Activated CD8-positive, alpha-beta memory T cell treated with anti-CD3 and anti-CD28 coated beads, Interleukin-2, amount 10 ng/mL, durations not matched to agents 7 days and 5 days (primary cell): Measurements from ENCODE around the gene GDPD3. TPM values are rescaled to one million over a fixed set of nuclear protein-coding genes. Genes with fewer than 3 reads are reported as not detected.

ENCODE experiments used
- ATAC-seq: fragments of 150-1000 bp; cut with Tn5 transposase; one replicate; pipeline ENCODE4 v1.10.0; 2021; ENCODE audit warnings: moderate library complexity
- CTCF ChIA-PET: fragments of 350-600 bp; sonication (Branson Sonifier 250); formaldehyde crosslinking; loops from one replicate; lab custom pipeline; 2021; ENCODE audit warnings: antibody characterized with exemption; lab: Charles Lee
- DNase-seq: peaks from one replicate; pipeline ENCODE4 v3.0.0-alpha.2; 2020
- H3K27ac Mint-ChIP-seq: one replicate; pipeline ENCODE4 v1.8.0; 2021; ENCODE audit warnings: mild to moderate bottlenecking, mixed read lengths
- H3K27me3 Mint-ChIP-seq: one replicate; pipeline ENCODE4 v1.8.0; 2021; ENCODE audit warnings: mixed read lengths
- H3K36me3 Mint-ChIP-seq: one replicate; pipeline ENCODE4 v1.8.0; 2021; ENCODE audit warnings: mild to moderate bottlenecking, mixed read lengths
- H3K4me1 Mint-ChIP-seq: one replicate; pipeline ENCODE4 v1.8.0; 2021; ENCODE audit warnings: mixed read lengths
- H3K4me3 Mint-ChIP-seq: one replicate; pipeline ENCODE4 v1.8.0; 2021; ENCODE audit warnings: mild to moderate bottlenecking, moderate library complexity, mixed read lengths
- H3K9me3 Mint-ChIP-seq: one replicate; pipeline ENCODE4 v1.8.0; 2022; ENCODE audit warnings: low read depth, mixed read lengths
- total RNA-seq, 2 experiments: library from RNA; stranded (reverse); gene quantifications; one replicate each; pipeline ENCODE4 v1.2.3, GENCODE V29; 2021

Gene GDPD3, protein sequence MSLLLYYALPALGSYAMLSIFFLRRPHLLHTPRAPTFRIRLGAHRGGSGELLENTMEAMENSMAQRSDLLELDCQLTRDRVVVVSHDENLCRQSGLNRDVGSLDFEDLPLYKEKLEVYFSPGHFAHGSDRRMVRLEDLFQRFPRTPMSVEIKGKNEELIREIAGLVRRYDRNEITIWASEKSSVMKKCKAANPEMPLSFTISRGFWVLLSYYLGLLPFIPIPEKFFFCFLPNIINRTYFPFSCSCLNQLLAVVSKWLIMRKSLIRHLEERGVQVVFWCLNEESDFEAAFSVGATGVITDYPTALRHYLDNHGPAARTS
- 10 to 100 TPM in 1 of 2 experiments, 1 to 10 TPM in 1; 8.1 to 19.5 TPM for total RNA-seq

DNA sequence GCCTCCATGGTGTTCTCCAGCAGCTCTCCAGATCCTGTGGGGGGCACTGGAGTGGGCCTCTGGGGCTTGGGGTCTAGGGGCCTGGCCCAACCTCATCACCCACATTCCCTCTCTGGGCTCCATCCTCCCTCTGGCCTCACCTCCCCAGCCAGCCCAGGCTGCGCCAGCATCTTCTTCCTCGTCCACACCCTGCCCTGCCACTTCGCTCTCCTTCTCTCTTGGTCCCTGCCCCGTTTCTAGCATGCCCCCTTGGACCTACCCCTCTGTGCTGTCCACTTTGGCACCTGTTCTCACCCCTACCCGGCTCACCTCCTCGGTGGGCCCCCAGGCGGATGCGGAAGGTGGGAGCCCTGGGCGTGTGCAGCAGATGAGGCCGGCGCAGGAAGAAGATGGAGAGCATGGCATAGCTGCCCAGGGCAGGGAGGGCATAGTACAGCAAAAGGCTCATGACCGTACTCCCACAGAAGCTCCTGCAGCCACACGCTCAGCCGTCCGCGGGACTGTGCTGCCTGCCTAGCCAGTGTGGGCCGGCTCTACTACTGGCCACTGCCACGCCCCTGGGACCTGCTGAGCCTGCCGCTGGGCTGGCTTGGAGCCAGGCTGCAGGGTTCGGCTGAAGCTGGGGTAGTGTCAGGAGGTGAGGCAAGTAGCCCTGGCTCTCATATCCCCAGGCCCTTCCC is at the start of gene GDPD3:
Gene GDPD3, minus strand, starts transcription at position 507 of the 680 bp plus-strand sequence. Its CDS starts 59 bp downstream, at position 448.
- H3K27ac Mint-ChIP-seq, result no peak within 1 kb of the TSS
- H3K27me3 Mint-ChIP-seq, result no peaks in the 10 kb centered on the region
- H3K4me1 Mint-ChIP-seq, result peaks cover 11% of the 10 kb centered on the region
- ATAC-seq (peak; percentile 21), DNase-seq (no peak)
- H3K4me3 Mint-ChIP-seq, result no peak within 1 kb of the TSS
- no peaks in the 10 kb centered on the region for H3K9me3 Mint-ChIP-seq
- peaks cover 2% of the 10 kb centered on the region for H3K36me3 Mint-ChIP-seq
- CTCF ChIA-PET, result interaction anchor here (1.0 to 4.9 kb wide), 19 partner anchors 7 to 515 kb away, joined by 3 to 44 read pairs (median 6); partner anchors contain the start of genes DCTPP1, MAPK3 and TBX6

DNA sequence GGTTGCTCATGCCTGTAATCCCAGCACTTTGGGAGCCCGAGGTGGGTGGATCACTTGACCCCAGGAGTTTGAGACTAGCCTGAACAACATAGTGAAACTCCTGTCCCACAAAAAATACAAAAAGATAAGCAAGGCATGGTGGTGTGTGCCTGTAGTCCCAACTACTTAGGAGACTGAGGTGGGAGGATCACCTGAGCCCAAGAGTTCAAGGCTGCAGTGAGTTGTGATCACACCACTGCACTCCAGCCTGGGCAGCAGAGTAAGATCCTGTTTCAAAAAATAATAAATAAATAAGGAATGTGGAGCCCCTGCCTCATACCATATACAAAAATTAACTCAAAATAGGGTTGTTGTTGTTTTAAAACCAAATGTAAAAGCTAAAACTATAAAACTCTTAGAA is 43.9 kb upstream of the GDPD3 start:
- H3K4me1 Mint-ChIP-seq, result peaks cover under 1% of the 10 kb centered on the region
- ATAC-seq (no peak), DNase-seq (no peak)
- CTCF ChIA-PET, result interaction anchor here (1.4 kb wide), 1 partner anchor 14 kb away, joined by 5 read pairs; no protein-coding TSS in a partner anchor
- no peaks in the 10 kb centered on the region for H3K27me3 Mint-ChIP-seq
- no peaks in the 10 kb centered on the region for H3K9me3 Mint-ChIP-seq
- no peak overlapping the region for H3K4me3 Mint-ChIP-seq
- no peak overlapping the region for H3K27ac Mint-ChIP-seq
- no peaks in the 10 kb centered on the region for H3K36me3 Mint-ChIP-seq

DNA sequence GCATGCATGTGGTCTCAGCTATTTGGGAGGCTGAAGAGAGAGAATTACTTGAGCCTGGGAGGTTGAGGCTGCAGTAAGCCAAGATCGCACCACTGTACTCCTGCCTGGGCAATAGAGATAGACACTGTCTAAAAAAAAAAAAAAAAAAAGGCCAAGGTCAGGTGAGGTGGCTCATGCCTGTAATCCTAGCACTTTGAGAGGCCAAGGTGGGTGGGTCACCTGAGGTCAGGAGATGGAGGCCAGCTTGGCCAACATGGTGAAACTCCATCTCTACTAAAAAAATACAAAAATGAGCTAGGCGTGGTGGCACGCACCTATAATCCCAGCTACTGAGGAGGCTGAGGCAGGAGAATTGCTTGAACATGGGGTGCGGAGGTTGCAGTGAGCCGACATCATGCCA is 41.9 kb upstream of the GDPD3 start:
- no peak overlapping the region for H3K4me3 Mint-ChIP-seq
- ATAC-seq (no peak), DNase-seq (no peak)
- no peaks in the 10 kb centered on the region for H3K4me1 Mint-ChIP-seq
- H3K36me3 Mint-ChIP-seq, result peaks cover 3% of the 10 kb centered on the region
- no peaks in the 10 kb centered on the region for H3K27me3 Mint-ChIP-seq
- no peak overlapping the region for H3K27ac Mint-ChIP-seq
- H3K9me3 Mint-ChIP-seq, result no peaks in the 10 kb centered on the region
- CTCF ChIA-PET, result interaction anchor here (0.7 to 1.3 kb wide), 5 partner anchors 12 to 429 kb away, joined by 3 to 6 read pairs (median 3); partner anchors contain the start of gene GDPD3

DNA sequence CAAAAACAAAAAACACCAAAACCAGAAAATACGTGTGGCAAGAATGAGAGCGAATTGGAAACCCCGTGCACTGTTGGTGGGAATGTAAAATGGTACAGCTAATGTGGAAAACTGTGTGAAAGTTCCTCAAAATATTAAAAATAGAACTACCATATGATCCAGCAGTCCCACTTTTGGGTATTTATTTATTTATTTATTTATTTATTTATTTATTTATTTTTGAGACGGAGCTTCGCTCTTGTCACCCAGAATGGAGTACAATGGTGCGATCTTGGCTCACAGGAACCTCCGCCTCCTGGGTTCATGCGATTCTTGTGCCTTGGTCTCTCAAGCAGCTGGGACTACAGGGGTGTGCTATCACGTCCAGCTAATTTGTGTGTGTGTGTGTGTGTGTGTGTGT is 39.2 kb upstream of the GDPD3 start:
- H3K27ac Mint-ChIP-seq, result no peak overlapping the region
- H3K4me1 Mint-ChIP-seq, result no peaks in the 10 kb centered on the region
- DNase-seq (no peak), ATAC-seq (no peak)
- CTCF ChIA-PET, result interaction anchor here (1.0 to 2.9 kb wide), 2 partner anchors 9 to 15 kb away, joined by 3 to 10 read pairs; no protein-coding TSS in a partner anchor
- peaks cover 6% of the 10 kb centered on the region for H3K9me3 Mint-ChIP-seq
- peaks cover 15% of the 10 kb centered on the region for H3K36me3 Mint-ChIP-seq
- no peaks in the 10 kb centered on the region for H3K27me3 Mint-ChIP-seq
- H3K4me3 Mint-ChIP-seq, result no peak overlapping the region

DNA sequence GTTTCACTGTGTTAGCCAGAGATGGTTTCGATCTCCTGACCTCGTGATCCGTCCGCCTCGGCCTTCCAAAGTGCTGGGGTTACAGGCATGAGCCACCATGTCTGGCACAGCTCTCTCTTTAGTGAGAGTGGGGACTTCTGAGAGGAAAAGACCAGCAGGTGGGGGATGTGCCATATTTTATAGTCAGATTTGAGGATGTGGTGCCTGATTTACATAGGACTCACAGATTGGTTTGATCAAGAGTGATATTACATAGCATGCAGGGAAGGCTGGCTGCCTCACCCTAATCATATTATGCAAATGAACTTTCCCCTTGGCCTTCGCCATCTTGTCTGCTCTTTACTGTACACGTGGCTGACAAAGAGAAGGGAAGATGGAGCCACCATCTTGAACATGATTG is 37.8 kb upstream of the GDPD3 start:
- H3K4me3 Mint-ChIP-seq, result no peak overlapping the region
- H3K4me1 Mint-ChIP-seq, result no peaks in the 10 kb centered on the region
- no peak for DNase-seq
- peaks cover 15% of the 10 kb centered on the region for H3K36me3 Mint-ChIP-seq
- H3K9me3 Mint-ChIP-seq, result peaks cover 6% of the 10 kb centered on the region
- no peak overlapping the region for H3K27ac Mint-ChIP-seq
- H3K27me3 Mint-ChIP-seq, result no peaks in the 10 kb centered on the region
- ATAC-seq, result no peak
- CTCF ChIA-PET, result interaction anchor here (2.9 kb wide), 1 partner anchor 8 kb away, joined by 10 read pairs; no protein-coding TSS in a partner anchor

DNA sequence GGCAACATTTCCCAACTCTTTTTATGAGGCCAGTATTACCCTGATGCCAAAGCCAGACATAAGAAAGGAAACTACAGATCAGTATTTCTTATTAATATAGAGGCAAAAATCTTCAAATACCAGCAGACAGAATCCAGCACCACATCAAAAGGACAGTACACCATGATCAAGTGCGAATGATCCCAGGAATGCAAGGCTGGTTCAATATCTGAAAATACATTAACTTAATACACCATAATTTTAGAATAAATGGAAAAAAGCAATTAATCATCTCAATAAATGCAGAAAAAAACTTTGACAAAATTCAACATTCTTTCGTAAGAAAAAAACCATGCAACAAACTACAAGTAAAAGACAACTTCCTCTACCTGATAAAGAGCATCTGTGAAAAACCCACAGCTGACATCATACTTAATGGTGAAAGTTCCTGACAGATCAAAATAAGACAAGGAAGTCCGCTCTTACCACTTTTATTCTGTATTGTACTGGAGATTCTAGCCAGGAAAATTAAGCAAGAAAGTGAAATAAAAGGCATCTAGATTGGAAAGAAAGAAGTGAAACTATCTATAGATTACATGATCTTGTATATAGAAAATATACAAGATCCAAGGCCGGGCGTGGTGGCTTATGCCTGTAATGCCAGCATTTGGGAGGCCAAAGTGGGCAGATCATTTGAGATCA is 36.1 kb upstream of the GDPD3 start:
- no peaks in the 10 kb centered on the region for H3K27me3 Mint-ChIP-seq
- peaks cover 15% of the 10 kb centered on the region for H3K36me3 Mint-ChIP-seq
- no peak overlapping the region for H3K4me3 Mint-ChIP-seq
- ATAC-seq (no peak), DNase-seq (no peak)
- no peak overlapping the region for H3K27ac Mint-ChIP-seq
- peaks cover 6% of the 10 kb centered on the region for H3K9me3 Mint-ChIP-seq
- CTCF ChIA-PET, result no interaction called here
- peaks cover 4% of the 10 kb centered on the region for H3K4me1 Mint-ChIP-seq

DNA sequence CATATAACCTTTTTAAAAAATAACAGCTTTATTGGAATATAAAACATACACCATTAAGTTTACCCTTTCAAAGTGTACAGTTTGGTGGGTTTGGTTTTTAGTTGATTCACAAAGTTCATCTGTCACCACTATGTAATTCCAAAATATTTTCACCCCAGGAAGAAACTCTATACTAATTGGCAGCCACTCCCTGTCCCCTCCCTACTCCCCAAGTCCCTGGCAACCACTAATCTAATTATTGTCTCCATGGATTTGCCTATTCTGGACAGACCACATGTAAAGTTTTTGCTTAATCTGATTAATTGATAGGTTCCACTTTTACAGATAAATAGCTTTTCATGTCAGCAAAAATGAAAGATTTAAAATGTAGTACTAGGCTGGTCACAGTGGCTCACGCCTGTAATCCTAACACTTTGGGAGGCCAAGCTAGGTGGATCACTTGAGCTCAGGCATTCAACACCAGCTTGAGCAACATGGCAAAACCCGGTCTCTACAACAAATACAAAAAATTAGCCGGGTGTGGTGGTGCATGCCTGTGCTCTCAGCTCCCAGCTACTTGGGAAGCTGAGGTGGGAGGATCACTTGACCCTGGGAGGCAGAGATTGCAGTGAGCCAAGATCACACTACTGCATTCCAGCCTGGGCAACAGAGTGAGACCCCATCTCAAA is 34.6 kb upstream of the GDPD3 start:
- peaks cover 10% of the 10 kb centered on the region for H3K4me1 Mint-ChIP-seq
- H3K27me3 Mint-ChIP-seq, result no peaks in the 10 kb centered on the region
- ATAC-seq (no peak), DNase-seq (no peak)
- CTCF ChIA-PET, result interaction anchor here (1.0 to 1.7 kb wide), 3 partner anchors 16 to 36 kb away, joined by 3 to 6 read pairs (median 3); partner anchors contain the start of gene MAPK3
- H3K9me3 Mint-ChIP-seq, result peaks cover 6% of the 10 kb centered on the region
- H3K27ac Mint-ChIP-seq, result peak overlapping the region; percentile 5
- no peak overlapping the region for H3K4me3 Mint-ChIP-seq
- H3K36me3 Mint-ChIP-seq, result peaks cover 15% of the 10 kb centered on the region

DNA sequence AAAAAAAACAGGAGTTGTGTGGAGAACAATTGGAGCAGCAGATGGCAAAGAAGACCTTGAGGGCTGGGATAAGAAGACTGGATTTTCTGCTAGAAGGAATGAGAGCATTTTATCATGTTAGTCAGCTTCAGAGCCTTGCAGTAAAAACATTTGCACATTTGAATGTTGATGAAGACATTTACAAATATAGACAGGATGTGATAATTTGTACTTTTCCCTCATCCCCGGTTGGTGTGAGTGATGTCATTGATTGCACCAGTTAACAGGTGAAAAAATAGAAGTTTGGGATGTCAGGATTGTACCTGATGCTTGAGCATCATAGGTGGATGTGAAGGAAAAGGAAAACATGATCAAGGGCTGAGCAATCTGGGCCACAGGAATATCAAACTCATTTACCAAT is 32.3 kb upstream of the GDPD3 start:
- H3K9me3 Mint-ChIP-seq, result peaks cover 6% of the 10 kb centered on the region
- ATAC-seq, result no peak
- peaks cover 21% of the 10 kb centered on the region for H3K4me1 Mint-ChIP-seq
- peaks cover 12% of the 10 kb centered on the region for H3K36me3 Mint-ChIP-seq
- CTCF ChIA-PET, result no interaction called here
- H3K27ac Mint-ChIP-seq, result no peak overlapping the region
- H3K27me3 Mint-ChIP-seq, result no peaks in the 10 kb centered on the region
- no peak for DNase-seq
- H3K4me3 Mint-ChIP-seq, result no peak overlapping the region

DNA sequence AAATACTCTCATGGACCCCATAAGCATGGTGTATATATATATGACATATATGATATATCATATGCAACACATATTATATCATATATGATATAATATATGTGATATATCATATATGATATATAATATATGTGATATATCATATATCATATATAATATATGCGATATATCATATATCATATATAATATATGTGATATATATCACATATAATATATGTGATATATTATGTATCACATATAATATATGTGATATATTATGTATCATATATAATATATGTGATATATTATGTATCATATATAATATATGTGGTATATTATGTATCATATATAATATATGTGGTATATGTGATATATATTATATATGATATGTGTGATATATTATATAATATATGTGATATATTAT is 31.6 kb upstream of the GDPD3 start:
- no peak overlapping the region for H3K27ac Mint-ChIP-seq
- H3K27me3 Mint-ChIP-seq, result no peaks in the 10 kb centered on the region
- peaks cover 6% of the 10 kb centered on the region for H3K9me3 Mint-ChIP-seq
- no peak overlapping the region for H3K4me3 Mint-ChIP-seq
- DNase-seq (no peak), ATAC-seq (no peak)
- peaks cover 10% of the 10 kb centered on the region for H3K36me3 Mint-ChIP-seq
- H3K4me1 Mint-ChIP-seq, result peaks cover 24% of the 10 kb centered on the region
- CTCF ChIA-PET, result no interaction called here

DNA sequence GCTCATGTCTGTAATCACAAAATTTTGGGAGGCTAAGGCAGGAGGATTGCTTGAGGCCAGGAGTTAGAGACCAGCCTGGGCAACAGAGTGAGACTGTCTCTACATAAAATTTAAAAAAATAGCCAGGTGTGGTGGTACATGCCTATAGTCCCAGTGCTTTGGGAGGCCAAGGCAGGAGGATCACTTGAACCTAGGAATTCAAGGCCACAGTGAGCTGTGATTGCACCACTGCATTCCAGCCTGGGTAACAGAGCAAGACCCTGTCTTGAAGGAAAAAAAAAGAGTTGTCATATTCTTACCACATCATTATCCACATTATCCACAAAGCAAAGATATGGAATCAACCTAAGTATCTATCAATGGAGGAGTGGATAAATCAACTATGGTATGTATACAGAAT is 30.7 kb upstream of the GDPD3 start:
- Mint-ChIP-seq H3K36me3 (peaks cover 7% of the 10 kb centered on the region), H3K9me3 (peaks cover 3% of the 10 kb centered on the region), H3K4me3 (no peak overlapping the region), H3K27me3 (no peaks in the 10 kb centered on the region), H3K27ac (no peak overlapping the region), H3K4me1 (peaks cover 31% of the 10 kb centered on the region)
- no peak for DNase-seq
- no peak for ATAC-seq
- CTCF ChIA-PET, result interaction anchor here (1.0 to 2.6 kb wide), 7 partner anchors 8 to 257 kb away, joined by 3 to 24 read pairs (median 7); partner anchors contain the start of genes GDPD3, SEPTIN1 and TBX6

DNA sequence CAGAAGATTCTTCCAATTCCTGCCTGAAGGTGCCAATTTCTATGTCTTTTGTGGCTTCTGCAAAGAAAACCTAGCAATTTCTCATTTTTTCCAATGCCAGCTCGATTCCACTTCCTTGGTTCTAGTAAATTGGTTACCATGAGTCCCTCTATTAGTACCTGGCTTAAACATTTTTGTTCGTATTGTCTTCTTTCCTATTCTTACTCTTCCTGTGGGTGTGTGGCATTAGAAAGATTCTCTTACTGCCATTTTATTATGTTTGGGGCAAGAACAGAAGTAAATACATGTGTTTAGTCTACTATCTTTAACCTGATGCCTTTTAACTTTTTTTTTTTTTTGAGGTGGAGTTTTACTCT is 30.0 kb upstream of the GDPD3 start:
- peak overlapping the region; percentile 47 for H3K27ac Mint-ChIP-seq
- H3K27me3 Mint-ChIP-seq, result no peaks in the 10 kb centered on the region
- ATAC-seq (peak; percentile 57), DNase-seq (no peak)
- H3K4me3 Mint-ChIP-seq, result no peak overlapping the region
- H3K36me3 Mint-ChIP-seq, result peaks cover 5% of the 10 kb centered on the region
- peaks cover 3% of the 10 kb centered on the region for H3K9me3 Mint-ChIP-seq
- CTCF ChIA-PET, result interaction anchor here (0.6 to 2.6 kb wide), 38 partner anchors 9 to 655 kb away, joined by 3 to 35 read pairs (median 5); partner anchors contain the start of genes CORO1A, DCTPP1, GDPD3 and MAPK3
- peaks cover 31% of the 10 kb centered on the region for H3K4me1 Mint-ChIP-seq

DNA sequence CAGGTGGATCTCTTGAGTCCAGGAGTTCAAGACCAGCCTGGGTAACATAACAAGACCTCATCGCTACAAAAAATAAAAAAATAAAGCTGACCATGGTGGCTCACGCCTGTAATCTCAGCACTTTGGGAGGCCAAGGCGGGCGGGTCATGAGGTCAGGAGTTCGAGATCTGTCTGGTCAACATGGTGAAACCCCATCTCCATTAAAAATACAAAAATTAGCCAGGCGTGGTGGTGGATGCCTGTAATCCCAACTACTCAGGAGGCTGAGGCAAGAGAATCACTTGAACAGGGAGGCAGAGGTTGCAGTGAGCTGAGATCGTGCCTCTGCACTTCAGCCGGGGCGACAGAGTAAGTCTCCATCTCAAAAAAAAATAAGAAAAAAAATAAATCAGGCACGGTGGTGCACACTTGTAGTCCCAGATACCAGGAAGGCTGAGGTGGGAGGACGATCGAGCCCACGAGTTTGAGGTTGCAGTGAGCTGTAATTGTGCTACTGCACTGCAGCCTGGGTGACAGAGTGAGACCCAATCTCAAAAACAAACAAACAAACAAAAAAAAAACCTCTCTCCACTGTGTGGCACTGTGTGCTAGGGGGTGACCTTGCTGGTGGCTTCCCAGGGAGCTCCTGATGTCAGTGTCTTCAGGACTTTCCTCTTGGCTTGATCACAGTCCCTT is 29.5 kb upstream of the GDPD3 start:
- H3K4me1 Mint-ChIP-seq, result peaks cover 31% of the 10 kb centered on the region
- H3K4me3 Mint-ChIP-seq, result no peak overlapping the region
- ATAC-seq (peak; percentile 96), DNase-seq (peak; percentile 58)
- no peaks in the 10 kb centered on the region for H3K27me3 Mint-ChIP-seq
- H3K36me3 Mint-ChIP-seq, result peaks cover 3% of the 10 kb centered on the region
- H3K9me3 Mint-ChIP-seq, result peaks cover 2% of the 10 kb centered on the region
- H3K27ac Mint-ChIP-seq, result peak overlapping the region; percentile 47
- CTCF ChIA-PET, result interaction anchor here (0.6 to 2.6 kb wide), 40 partner anchors 9 to 656 kb away, joined by 3 to 35 read pairs (median 4); partner anchors contain the start of genes CORO1A, DCTPP1, GDPD3 and MAPK3
